ENCODE measurements around the gene PPP5C. TPM values are rescaled to one million over a fixed set of nuclear protein-coding genes. Genes with fewer than 3 reads are reported as not detected.
"Not testable (repeated sequence)": the region's sequence is repeated elsewhere in the genome, so short reads cannot be mapped to it uniquely, and the experiment has no call there.

The PPP5C gene
- total RNA-seq, 1 donor, result 47.4 TPM

DNA sequence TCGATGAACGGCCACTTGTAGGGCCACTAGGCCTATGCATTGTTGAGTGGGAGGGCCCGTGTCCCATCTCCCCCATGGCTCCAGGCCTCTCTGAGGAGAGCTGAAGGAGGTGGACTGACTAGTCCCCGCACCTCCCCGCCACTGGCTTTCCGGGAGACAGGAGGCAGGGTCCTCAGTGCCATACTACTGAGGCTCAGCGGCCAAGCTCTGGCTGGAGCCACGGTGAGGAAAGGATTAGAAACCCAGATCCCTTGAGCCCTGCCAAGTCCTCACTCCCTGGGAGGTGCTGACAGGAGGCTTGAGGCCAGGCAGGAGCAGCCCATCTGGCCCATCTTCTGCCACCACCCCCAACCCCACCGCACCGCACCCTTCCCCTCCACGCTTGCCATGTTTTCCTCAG, 37.5 kb downstream of the PPP5C start:
- no peak for DNase-seq (ENCODE audit: low read depth in 2 of 3, low spot score in 2 of 3)

DNA sequence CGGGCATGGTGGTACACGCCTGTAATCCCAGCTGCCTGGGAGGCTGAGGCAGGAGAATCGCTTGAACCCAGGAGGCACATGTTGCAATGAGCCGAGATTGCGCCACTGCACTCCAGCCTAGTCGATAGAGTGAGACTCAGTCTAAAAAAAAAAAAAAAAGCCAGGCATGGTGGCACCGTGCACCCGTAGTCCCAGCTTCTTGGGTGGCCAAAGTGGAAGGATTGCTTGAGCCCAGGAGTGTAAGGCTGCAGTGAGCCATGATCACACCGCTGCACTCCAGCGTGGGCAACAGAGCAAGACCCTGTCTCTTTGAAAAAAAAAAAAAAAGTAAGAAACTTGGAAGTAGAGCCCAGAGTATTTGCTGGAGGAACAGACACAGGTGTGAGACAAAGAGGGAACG, 38.7 kb downstream of the PPP5C start:
- DNase-seq (ENCODE audit: low read depth in 2 of 3, low spot score in 2 of 3), result no peak

DNA sequence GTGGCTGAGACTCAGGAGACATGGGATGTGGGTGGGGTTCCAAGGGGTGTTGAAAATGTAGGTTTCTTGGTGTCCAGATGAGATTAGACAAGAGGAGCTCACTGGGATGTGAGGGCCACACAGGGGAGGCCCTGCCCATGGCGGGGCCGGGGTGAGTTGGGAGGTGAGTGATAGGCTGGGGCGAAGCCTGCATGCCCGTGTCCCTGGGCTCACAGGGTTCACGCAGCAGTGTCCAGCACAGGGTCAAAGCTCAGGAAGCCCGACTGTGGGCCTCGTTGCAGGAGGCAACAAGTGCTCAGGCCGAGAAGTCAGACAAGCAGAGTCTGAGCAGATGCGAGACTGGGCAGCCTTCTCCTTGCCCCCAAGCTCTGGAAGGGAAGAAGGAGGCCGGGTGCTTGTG, 39.3 kb downstream of the PPP5C start:
- no peak for DNase-seq (ENCODE audit: low read depth in 2 of 3, low spot score in 2 of 3)

DNA sequence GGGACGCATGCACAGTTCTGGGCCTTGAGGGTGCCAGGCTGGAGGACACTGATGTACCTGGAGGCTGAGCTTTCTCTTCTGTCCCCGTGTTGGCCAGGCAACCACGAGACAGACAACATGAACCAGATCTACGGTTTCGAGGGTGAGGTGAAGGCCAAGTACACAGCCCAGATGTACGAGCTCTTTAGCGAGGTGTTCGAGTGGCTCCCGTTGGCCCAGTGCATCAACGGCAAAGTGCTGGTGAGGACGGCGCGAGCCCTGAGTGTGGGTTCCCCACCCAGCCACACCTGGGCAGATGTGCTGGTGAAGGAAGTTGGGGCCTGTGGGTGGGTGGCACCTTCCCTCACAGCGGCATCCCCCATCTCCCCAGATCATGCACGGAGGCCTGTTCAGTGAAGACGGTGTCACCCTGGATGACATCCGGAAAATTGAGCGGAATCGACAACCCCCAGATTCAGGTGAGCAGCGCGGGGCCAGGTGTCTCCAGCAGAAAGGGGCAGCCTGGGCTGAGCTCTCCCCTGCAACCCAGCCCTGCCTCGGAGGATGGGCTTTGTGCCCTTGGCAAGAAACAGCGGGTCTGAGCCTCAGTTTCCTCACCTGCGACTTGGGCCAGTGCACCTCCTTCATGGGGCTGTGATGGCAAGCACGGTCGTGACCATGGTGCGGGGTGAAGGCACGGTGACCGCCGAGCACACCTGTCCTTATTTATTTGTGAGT, 40.3 kb downstream of the PPP5C start:
- no peak for DNase-seq (ENCODE audit: low read depth in 2 of 3, low spot score in 2 of 3)

DNA sequence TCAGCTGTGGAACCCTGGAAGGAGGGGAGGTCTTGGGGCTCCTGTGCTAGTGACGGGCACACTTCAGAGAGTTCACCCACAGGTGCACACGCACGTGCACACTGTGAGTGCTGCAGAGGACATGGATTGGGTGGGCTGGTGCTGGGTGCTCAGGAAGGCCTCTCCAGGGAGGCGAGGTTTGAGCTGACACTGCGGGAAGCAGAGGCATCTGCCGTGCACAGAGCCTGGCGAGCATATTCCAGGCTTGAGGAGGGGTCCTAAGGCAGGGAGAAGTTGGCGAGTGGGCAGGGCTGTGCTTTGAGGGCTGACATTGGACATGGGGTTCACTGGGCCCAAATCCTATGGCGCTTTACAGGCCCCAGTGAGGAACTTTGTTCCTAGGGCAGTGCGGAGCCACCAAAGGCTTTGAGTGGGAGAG, 40.8 kb downstream of the PPP5C start:
- DNase-seq (ENCODE audit: low read depth in 2 of 3, low spot score in 2 of 3), result no peak

DNA sequence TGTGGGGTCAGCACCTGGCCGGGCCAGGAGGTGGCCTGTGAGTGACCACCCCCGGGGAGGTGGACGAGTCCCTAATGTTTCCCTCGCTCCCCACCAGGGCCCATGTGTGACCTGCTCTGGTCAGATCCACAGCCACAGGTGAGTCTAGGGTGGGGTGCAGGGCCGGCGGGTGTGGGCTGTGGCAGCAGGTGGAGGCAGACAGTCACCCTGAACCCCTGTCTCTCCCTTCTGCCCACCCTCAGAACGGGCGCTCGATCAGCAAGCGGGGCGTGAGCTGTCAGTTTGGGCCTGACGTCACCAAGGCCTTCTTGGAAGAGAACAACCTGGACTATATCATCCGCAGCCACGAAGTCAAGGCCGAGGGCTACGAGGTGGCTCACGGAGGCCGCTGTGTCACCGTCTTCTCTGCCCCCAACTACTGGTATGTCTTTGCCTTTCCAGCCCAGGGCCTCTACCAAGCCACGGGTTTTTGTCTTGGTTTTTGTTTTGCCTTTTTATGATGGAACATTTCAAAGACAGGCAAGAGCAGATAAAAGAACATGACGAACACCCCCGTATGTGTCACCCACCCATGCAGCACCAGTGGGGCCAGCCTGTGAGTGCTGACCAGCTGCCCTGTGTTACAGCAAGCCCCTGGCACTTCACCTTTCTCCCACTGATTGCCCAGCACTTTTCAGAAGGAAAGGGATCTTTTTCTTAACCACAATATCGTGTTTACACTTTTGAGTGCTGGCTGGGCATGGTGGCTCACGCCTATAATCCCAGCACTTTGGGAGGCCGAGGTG, 41.6 kb downstream of the PPP5C start:
- no peak for DNase-seq (ENCODE audit: low read depth in 2 of 3, low spot score in 2 of 3)

DNA sequence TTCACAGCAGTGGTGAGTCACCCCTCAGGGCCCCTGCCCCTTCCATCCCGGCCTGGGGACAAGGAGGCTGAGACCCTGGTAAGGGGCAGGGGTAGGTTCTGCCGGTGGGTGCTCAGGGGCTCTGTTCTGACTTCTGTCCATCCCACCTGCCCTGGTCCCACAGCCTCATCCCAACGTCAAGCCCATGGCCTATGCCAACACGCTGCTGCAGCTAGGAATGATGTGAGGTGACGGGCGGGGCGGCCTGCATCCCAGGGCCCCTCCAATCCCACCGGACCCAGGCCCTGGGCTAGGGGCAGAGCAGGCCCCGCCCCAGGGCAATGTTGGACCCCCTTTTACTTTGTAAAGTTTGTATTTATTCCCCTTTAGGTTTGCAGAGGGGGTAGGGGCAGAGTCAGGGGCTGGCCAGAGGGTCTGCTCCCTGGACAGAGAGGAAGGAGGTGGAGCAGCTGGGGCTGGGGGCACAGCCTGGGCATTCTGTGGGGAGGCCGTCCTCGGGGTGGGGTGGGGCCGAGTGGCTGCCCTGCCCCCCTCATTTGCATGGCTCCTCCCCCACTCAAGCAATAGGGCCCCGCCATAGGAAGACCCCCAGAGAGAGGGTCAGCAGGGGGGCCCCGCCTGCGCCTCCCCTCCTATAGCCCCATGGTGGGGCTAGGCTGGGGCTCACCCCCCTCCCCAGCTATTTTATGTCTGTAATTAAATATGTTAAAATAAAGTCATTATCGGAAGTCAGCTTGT, 43.4 kb downstream of the PPP5C start:
- no peak for DNase-seq (ENCODE audit: low read depth in 2 of 3, low spot score in 2 of 3)

DNA sequence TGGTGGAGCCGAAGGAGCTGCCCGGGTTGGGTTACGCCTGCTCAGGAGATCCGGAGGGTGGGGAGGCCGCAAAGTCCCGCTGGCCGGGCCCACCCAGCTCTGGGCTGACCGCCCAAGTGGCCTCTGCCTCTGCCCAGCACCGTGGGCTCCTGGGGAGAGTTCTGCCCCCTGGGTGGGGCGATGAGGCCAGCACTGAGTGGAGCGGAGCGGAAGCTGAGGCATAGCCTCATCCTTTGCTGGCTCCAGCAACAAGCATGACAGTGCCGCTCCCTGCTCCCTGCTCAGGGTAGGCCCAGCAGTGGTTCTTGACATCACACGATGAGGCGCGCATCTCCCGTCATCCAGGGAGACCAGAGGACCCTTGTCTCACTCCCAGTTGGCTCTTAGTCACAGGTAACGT, 44.0 kb downstream of the PPP5C start:
- no peak for DNase-seq (ENCODE audit: low read depth in 2 of 3, low spot score in 2 of 3)

DNA sequence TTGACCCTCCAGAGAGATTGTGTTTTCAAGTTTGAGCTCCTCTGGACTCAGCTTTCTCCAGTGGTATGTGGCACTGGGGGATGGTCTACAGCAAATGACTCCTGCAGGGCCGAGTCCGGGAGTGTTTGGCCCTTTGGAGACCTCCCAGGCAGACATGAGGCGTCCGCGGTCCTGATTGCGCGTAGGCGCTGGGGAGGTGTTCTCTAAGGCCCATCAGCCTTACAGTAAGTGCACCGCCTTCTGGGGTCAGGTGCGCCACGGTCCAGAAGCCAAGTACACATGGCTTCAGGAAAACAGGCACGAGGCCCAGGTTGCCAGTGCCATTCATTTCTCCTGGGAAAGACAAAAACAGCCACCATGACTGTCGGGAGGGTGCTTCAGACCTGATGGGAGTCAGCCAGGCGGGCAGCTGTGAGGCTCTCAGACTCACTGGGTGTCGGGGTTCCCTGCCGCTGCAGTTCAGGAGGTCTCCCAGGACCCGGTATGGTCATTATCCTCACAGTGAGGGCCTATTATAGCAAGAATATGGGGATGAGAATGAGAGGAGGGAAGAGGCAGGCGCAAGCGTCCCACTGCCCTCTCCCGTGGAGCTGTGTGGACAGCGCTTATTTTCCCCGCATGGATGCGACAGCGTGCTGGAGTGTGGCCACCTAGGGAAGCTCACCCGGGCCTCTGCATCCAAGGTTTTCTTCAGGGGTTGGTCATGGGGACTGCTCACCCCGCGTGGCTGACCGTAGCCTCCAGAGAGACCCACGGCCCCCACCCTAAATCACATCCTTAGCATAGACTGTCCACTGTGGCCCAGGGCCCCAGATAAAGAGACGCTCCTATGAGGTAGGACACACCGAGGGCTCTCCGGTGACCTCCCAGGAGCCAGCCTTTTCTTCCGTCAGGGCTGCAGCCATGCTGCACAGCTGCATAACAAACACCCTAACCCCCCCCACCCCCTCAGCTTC, 44.7 kb downstream of the PPP5C start:
- no peak for DNase-seq (ENCODE audit: low read depth in 2 of 3, low spot score in 2 of 3)

DNA sequence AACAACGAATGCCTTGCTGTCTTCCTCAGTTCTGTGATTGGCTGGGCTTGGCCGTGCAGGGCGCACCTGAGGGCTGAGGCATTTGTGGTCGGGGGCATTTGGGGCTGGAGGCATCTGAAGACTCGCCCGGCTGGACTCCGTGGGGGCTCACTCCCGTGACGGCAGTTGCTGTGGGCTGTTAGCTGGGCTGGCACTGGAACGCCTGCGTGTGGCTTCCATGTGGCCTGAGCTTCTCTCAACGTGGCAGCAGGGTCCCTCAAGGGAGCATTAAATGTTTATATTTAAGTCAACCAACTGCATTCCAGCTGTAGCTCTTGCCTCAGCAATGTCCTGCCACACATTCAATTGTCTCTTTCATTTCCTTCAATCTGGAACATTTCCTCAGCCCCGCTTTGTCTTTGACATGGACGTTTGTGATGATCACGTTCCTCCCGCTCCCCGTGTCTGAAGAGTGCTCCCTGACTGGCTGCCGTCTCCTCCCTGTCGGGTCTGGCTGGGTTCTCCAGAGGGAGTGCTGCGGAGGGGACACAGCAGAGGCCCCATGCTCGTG, 45.4 kb downstream of the PPP5C start:
- no peak for DNase-seq (ENCODE audit: low read depth in 2 of 3, low spot score in 2 of 3)

DNA sequence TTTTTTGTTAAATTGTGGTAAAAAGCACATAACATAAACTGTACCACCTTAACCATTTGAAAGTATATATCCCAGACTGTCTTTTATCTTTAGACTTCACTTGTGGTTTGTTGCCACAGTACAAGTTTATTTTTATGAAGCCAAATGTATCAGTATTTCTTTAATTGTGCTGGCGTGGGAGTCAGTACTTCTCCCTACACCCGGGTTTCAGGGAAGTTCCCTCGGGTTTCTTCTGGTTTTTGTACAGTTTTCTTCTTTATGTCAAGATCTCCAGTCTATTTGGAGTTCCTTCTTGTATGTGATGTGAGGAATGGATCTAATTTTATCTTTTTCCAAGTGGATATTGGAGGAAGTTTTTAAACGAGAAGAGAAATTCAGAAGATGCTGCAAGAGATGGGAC, 46.0 kb downstream of the PPP5C start:
- DNase-seq (ENCODE audit: low read depth in 2 of 3, low spot score in 2 of 3), result no peak

DNA sequence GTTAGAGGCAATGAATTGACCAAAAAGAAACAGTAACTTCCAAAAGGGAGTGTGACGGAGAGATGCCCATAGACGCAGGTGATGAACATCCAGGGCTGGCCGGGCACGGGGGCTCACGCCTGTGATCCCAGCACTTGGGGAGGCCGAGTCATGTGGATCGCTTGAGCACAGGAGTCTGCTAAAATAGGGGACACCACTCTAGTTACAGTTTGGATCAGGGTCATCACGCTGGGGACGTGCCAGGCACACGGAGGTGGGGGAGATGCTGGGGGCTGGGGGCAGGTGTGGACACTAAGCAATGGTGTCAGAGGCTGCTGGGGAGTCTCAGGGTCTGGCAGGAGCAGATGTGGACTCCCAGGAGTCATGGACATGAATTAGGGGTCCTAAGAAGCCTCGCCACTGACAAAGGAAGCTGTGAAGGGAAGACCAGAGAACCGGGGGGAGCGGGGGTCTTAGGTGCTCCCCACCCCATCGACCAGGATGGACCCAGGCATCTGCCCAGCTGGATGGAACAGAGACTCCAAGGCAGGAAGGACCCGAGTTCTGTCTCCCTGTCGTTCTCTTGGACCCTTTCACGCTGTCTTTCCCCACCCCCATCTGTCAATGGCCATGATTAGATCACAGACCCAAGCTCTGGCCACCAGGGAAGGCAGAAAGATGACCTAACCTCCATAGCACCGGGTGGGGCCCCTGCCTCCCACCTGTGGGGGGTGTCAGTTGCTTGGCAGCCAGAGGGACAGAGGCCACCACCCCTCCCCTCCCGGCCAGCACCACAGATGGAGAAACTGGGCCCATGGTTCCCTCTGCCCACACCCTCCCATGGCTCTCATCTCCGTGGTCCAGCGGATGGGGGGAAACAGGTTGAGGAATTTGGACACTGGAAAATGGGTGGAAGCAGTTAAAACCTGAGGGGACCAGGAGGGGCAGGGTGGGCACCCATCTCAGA, 46.8 kb downstream of the PPP5C start:
- no peak for DNase-seq (ENCODE audit: low read depth in 2 of 3, low spot score in 2 of 3)

DNA sequence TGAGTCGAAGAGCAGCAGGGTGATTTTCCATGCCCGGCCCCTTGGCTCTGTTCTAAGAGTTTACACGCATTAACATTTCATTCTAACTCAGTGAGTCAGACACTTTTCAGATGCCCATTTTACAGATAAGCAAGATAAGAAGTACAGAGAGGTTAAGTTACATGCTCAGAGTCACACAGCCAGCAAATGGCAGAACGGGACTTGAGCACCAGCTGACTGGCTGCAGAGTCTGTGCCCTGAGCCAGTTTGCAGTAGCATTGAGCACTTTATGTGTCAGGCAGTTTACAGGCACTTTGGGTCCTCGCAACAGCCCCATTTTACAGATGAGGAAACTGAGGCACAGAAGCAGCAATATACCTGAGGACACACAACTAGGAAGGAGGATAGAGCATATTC, 47.5 kb downstream of the PPP5C start:
- no peak for DNase-seq (ENCODE audit: low read depth in 2 of 3, low spot score in 2 of 3)

DNA sequence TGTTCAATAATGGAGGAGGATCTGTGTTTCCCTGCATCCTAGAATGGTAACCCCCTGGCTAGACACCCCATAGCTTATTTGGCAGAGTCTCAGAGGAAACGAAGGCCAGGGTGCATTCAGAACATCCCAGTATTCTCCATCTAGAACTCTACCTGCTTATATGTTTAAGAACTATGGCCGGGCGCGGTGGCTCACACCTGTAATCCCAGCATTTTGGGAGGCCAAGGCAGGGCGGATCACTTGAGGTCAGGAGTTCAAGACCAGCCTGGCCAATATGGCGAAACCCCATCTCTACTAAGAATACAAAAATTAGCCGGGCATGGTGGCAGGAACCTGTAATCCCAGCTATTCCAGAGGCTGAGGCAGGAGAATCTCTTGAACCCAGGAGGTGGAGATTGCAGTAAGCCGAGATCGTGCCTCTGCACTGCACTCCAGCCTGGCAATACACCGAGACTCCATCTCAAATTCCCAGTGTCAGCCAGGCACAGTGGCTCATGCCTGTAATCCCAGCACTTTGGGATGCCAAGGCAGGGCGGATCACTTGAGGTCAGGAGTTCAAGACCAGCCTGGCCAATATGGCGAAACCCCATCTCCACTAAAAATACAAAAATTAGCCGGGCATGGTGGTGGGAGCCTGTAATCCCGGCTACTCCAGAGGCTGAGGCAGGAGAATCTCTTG, 51.1 kb downstream of the PPP5C start:
- DNase-seq (ENCODE audit: low read depth in 2 of 3, low spot score in 2 of 3), result not testable (repeated sequence)

DNA sequence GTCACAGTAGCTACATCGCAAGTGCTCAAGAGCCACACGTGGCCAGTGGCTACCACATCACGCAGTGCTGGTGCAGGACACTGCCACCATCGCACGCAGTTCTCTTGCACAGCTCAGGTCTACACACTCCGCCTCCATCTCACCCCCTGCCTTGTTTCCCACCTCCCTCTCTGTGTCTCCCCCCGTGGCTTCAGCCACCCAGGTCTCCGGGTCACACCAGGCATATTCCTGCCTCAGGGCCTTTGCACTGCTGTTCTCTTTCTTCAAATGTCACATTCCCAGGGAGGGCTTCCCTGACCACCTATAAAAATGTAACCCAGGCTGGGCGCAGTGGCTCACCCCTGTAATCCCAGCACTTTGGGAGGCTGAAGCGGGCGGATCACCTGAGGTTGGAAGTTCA, 55.8 kb downstream of the PPP5C start:
- no peak for DNase-seq (ENCODE audit: low read depth in 2 of 3, low spot score in 2 of 3)

DNA sequence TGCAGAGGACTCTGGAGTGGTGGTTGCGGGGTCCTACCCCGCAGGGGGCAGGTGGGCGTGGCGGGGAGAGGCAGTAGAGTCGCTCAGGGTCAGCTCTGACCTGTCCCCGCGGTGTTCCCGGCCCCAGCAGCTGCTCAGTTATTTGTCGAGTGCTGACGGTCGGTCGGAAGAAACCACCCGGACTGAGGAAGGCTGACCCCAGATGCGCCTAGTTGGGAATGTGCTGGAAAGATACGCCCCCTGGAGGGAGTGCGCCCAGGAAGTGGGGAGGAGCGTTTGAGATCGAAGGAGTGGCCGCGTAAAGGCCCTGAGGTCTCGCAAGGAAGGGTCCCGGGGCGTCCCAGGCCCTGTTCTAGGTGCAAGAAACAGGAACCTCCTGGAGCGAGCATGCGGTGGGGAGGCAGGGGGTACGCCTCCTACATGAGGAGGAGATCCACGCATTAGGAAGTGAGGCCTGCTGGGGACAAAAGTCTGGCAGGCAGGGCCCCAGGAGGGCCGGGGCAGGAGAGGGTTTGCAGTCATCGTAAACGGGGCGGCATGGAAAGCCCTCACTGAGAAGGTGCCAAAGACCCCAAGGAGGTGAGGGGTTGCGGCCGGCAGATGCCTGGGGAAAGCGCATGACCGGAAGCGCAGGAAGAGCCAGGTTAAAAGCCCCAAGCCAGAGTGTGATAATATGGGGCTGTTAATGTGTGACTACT, 57.3 kb downstream of the PPP5C start:
- peak in 2 of 3 donors; percentile 37 to 49 for DNase-seq (ENCODE audit: low read depth in 2 of 3, low spot score in 2 of 3)

DNA sequence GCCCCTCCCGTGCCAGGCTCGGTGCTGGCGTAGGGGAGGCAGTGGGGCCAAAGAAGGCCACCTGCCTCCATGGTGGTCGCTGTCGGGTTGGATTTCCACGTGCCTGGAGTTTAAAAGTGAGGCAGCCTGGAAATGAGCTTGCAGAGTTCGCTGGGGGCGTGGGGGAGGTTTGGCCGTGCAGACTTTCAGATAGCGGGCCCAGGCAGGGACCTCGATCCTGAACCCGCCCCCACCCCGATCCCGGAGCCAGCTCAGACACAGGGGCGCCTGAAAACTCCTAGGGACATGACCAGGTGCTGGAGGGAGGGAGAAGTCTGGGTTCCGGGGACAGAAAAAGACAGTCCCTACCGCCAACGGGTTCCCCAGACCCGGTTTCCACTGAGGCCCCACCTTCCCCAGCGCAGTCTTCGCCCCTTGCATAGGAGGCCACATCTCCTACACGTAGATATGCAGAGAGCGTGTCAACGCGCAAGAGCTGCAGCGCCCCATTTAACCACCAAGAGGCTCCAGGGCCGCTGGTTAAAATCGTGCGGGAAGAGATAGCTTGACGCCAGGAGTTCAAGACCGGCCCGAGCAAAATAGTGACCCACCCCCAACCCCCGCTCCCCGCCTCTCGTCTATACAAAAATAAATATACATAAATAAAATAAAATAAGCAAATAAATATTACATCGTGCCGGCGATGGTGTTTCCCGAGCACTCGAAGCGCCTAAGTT, 58.0 kb downstream of the PPP5C start:
- DNase-seq (ENCODE audit: low read depth in 2 of 3, low spot score in 2 of 3), result peak in 2 of 3 donors; percentile 37 to 56
